ENCODE measurements around the gene ZNF92. TPM values are rescaled to one million over a fixed set of nuclear protein-coding genes. Genes with fewer than 3 reads are reported as not detected.
"Not testable (repeated sequence)": the region's sequence is repeated elsewhere in the genome, so short reads cannot be mapped to it uniquely, and the experiment has no call there.

ZNF92 gene
- polyA plus RNA-seq (2012; ENCODE audit: missing spikeins): 13.2 TPM

DNA sequence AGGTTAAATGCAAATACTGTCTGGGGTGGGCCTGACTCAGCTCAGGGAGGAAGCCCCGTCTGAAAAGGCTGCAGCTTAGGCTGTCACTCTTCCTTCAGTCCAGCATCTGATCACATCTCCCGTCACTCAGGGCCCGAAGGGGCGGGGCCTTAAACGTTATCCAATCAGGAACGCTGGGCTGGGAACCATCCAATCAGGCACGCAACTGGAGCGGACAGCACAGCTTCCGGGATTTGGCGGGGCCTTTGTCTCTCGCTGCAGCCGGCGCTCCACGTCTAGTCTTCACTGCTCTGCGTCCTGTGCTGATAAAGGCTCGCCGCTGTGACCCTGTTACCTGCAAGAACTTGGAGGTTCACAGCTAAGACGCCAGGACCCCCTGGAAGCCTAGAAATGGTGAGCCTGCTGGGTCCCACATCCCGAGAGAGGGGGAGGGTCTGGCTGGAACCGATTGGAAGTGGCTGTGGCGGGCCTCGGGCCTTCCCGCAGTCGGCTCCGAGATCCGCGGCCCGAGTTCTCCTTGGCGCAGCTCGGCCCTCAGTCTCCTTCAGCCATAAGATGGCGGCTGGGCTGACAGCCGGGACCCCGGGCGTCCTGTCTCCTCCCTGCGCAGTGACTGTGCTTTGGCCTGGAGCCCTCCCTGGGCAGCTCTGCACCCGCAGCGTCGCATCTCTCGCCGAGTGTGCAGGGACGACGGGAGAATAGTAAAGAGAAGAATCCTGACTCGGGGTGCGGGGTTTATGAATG, at the start of gene ZNF92:
Gene ZNF92, plus strand, starts transcription at position 248 of the 744 bp plus-strand sequence. Its CDS starts 143 bp downstream, at position 391.
- FAIRE-seq: peak; percentile 97
- peak; percentile 96 for TF ChIP-seq TAF1 (IDR thresholded peaks at IDR 0.05; ENCODE audit: borderline replicate concordance, low read depth, low read length)
- TF ChIP-seq POLR2A (IDR thresholded peaks at IDR 0.05; ENCODE audit: low read depth, low read length): peak; percentile 99
- peak; percentile 99 for TF ChIP-seq POLR2AphosphoS5 (IDR thresholded peaks at IDR 0.05; ENCODE audit: low read depth, low read length)
- DNase-seq (ENCODE audit: insufficient read length): peak; percentile 78

DNA sequence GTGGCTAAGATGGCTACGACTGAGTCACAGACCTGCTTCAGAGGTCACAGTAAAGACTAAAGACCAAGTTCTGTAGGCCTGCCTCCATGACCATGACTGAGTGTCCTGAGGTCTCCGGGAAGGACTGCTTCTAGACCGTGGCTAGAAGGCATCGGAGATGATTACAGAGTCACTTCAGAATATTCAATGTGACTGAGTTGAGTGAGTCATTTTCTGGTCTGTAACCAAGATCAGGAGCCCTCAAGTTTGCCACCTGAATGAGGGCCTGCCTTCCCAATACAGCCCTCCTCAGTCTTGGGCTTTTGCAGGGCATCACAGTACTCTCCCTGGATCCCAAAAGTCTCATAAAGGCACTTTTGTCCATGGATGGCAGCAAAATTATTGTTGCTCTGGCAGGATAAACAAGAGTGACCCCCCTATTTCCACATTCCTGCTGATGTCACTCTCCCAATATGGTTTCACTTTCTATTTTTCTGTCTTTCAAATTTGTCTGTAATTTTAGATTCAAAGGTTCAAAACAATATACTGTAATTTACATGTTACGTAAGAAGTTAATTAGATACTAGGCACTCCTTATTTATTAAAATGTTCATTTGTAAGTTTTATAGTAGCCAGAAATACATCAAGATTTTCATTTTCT, 47.7 kb upstream of the ZNF92 start:
- FAIRE-seq: no peak
- DNase-seq (ENCODE audit: insufficient read length): no peak
- TF ChIP-seq POLR2AphosphoS5 (IDR thresholded peaks at IDR 0.05; ENCODE audit: low read depth, low read length) (no peak), TAF1 (IDR thresholded peaks at IDR 0.05; ENCODE audit: borderline replicate concordance, low read depth, low read length) (no peak)

GRCh38 chr7:65338346-65338745, 35.3 kb upstream of the ZNF92 start:
- TF ChIP-seq POLR2AphosphoS5 (IDR thresholded peaks at IDR 0.05; ENCODE audit: low read depth, low read length): no peak
- TF ChIP-seq POLR2A (IDR thresholded peaks at IDR 0.05; ENCODE audit: low read depth, low read length): no peak
- no peak for TF ChIP-seq TAF1 (IDR thresholded peaks at IDR 0.05; ENCODE audit: borderline replicate concordance, low read depth, low read length)
- DNase-seq (ENCODE audit: insufficient read length) (no peak), FAIRE-seq (peak; percentile 30)

DNA sequence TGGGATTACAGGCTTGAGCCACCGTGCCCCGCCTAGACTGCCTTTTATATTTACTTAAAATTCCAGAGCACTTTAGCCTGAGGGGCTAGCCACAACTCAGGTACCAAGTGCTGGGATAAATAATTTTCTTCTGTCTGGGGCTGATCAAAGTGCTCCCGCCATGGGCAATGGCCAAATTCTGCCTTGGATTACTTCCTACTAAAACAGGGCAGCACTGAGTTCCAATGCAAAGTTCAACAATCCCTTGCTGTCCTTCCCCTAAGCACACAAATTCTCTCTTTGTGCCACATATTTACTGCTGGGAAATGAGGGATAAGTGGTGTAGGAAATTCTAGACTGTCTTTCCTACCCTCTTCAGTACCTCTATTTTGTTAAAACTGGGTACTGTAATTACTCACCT, 34.4 kb upstream of the ZNF92 start:
- DNase-seq (ENCODE audit: insufficient read length) (no peak), FAIRE-seq (no peak)
- TF ChIP-seq TAF1 (IDR thresholded peaks at IDR 0.05; ENCODE audit: borderline replicate concordance, low read depth, low read length) (no peak), POLR2A (IDR thresholded peaks at IDR 0.05; ENCODE audit: low read depth, low read length) (no peak), POLR2AphosphoS5 (IDR thresholded peaks at IDR 0.05; ENCODE audit: low read depth, low read length) (no peak)

GRCh38 chr7:65342723-65343629, 30.7 kb upstream of the ZNF92 start:
- no peak for TF ChIP-seq TAF1 (IDR thresholded peaks at IDR 0.05; ENCODE audit: borderline replicate concordance, low read depth, low read length)
- TF ChIP-seq POLR2A (IDR thresholded peaks at IDR 0.05; ENCODE audit: low read depth, low read length): no peak
- TF ChIP-seq POLR2AphosphoS5 (IDR thresholded peaks at IDR 0.05; ENCODE audit: low read depth, low read length): no peak
- DNase-seq (ENCODE audit: insufficient read length): no peak
- no peak for FAIRE-seq

- FAIRE-seq; DNase-seq (ENCODE audit: insufficient read length): not testable (repeated sequence)
Observed at GRCh38 chr7:65344541-65344940, 29.1 kb upstream of the ZNF92 start.

DNA sequence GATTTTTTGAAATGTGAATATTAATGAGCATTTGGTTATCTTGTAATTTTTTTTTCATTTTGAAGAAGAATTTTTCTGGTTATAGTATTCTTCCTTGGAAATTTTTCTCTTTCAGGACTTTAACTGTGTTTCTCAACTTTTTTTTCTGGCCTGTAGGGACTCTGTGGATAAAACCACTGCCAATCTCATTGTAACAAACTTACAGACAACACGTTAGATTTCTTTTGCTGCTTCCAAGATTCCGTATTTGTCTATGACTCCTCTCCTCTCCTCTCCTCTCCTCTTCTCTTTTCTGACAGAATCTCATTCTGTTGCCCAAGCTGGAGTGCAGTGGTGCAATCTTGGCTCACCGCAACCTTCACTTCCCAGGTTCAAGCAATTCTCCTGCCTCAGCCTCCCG, 19.4 kb upstream of the ZNF92 start:
- no peak for DNase-seq (ENCODE audit: insufficient read length)
- TF ChIP-seq POLR2AphosphoS5 (IDR thresholded peaks at IDR 0.05; ENCODE audit: low read depth, low read length) (no peak), POLR2A (IDR thresholded peaks at IDR 0.05; ENCODE audit: low read depth, low read length) (no peak), TAF1 (IDR thresholded peaks at IDR 0.05; ENCODE audit: borderline replicate concordance, low read depth, low read length) (no peak)
- FAIRE-seq: no peak

GRCh38 chr7:65369843-65370242, 3.8 kb upstream of the ZNF92 start:
- no peak for FAIRE-seq
- no peak for TF ChIP-seq TAF1 (IDR thresholded peaks at IDR 0.05; ENCODE audit: borderline replicate concordance, low read depth, low read length)
- TF ChIP-seq POLR2AphosphoS5 (IDR thresholded peaks at IDR 0.05; ENCODE audit: low read depth, low read length): no peak
- no peak for TF ChIP-seq POLR2A (IDR thresholded peaks at IDR 0.05; ENCODE audit: low read depth, low read length)
- no peak for DNase-seq (ENCODE audit: insufficient read length)

- no peak for FAIRE-seq
- TF ChIP-seq TAF1 (IDR thresholded peaks at IDR 0.05; ENCODE audit: borderline replicate concordance, low read depth, low read length) (no peak), POLR2AphosphoS5 (IDR thresholded peaks at IDR 0.05; ENCODE audit: low read depth, low read length) (no peak), POLR2A (IDR thresholded peaks at IDR 0.05; ENCODE audit: low read depth, low read length) (no peak)
- DNase-seq (ENCODE audit: insufficient read length): no peak
Observed at GRCh38 chr7:65371468-65371867, 2.2 kb upstream of the ZNF92 start.

- FAIRE-seq (no peak), DNase-seq (ENCODE audit: insufficient read length) (no peak)
- no peak for TF ChIP-seq POLR2AphosphoS5 (IDR thresholded peaks at IDR 0.05; ENCODE audit: low read depth, low read length)
- TF ChIP-seq POLR2A (IDR thresholded peaks at IDR 0.05; ENCODE audit: low read depth, low read length): no peak
- no peak for TF ChIP-seq TAF1 (IDR thresholded peaks at IDR 0.05; ENCODE audit: borderline replicate concordance, low read depth, low read length)
Observed at GRCh38 chr7:65379318-65379717, 5.7 kb downstream of the ZNF92 start.

- no peak for DNase-seq (ENCODE audit: insufficient read length)
- no peak for TF ChIP-seq POLR2A (IDR thresholded peaks at IDR 0.05; ENCODE audit: low read depth, low read length)
- no peak for FAIRE-seq
Observed at GRCh38 chr7:65381742-65382141, 8.1 kb downstream of the ZNF92 start.
